Right atrium auricular region (tissue), 2 donors: Measurements from ENCODE around the gene C1orf232. TPM values are rescaled to one million over a fixed set of nuclear protein-coding genes. Genes with fewer than 3 reads are reported as not detected.

Source experiments
- DNase-seq: peaks from one replicate; pipeline ENCODE4 v3.0.0-alpha.2; 2019; ENCODE audit warnings: low spot score
- H3K27ac ChIP-seq, 2 donors: fragments of 200-600 bp; sonication (generic); 1 replicate in 1 of 2; 2 replicates in 1 of 2; pipeline ENCODE4 v1.5.1; 2016 to 2019
- H3K27me3 ChIP-seq, 2 donors: fragments of 200-600 bp; sonication (generic); one replicate each; pipeline versions ENCODE4 v1.5.1 to v1.6.0; 2017 to 2019
- H3K36me3 ChIP-seq: fragments of 200-600 bp; sonication (generic); one replicate; pipeline ENCODE4 v1.5.1; 2016
- H3K4me1 ChIP-seq, 2 donors: fragments of 200-600 bp; sonication (generic); one replicate each; pipeline versions ENCODE4 v1.5.1 to v1.6.0; 2017 to 2019
- H3K4me3 ChIP-seq, 2 donors: fragments of 200-600 bp; sonication (generic); 1 replicate in 1 of 2; 2 replicates in 1 of 2; pipeline ENCODE4 v1.5.1; 2017 to 2019; ENCODE audit warnings: mild to moderate bottlenecking in 1 of 2, moderate library complexity in 1 of 2
- H3K9me3 ChIP-seq, 2 donors: fragments of 200-600 bp; sonication (generic); one replicate each; pipeline ENCODE4 v1.5.1; 2019
- CTCF ChIP-seq, 2 donors: fragments of 200-600 bp; sonication (generic); IDR thresholded peaks; one replicate each; pipeline ENCODE4 v1.5.1; 2019; ENCODE audit warnings: antibody characterized with exemption in 2 of 2
- total RNA-seq, 2 donors: library from RNA; depleted of rRNA; stranded (reverse); fragments of >200 nt; gene quantifications; one replicate each; pipeline ENCODE4 v1.1.0, GENCODE V29; 2016

The C1orf232 gene
- total RNA-seq = not detected

- Histone ChIP-seq H3K9me3 (no peaks in the 10 kb centered on the region), H3K4me3 (peak within 1 kb of the TSS; percentile 67 to 76), H3K27me3 (no peaks in the 10 kb centered on the region), H3K4me1 (peaks cover 0 to 31% of the 10 kb centered on the region in 2 donors), H3K36me3 (no peaks in the 10 kb centered on the region), H3K27ac (peak within 1 kb of the TSS; percentile 74 to 79)
- DNase-seq = no peak
- TF ChIP-seq CTCF (IDR thresholded peaks at IDR 0.05) = no peak
Observed at GRCh38 chr1:26168410-26169197, at the start of gene C1orf232. C1orf232 (minus strand) TSS chr1:26168963; CDS start chr1:26168499, 464 bp downstream.

- Histone ChIP-seq H3K36me3 (no peaks in the 10 kb centered on the region), H3K4me1 (no peaks in the 10 kb centered on the region), H3K27me3 (no peaks in the 10 kb centered on the region), H3K4me3 (no peak overlapping the region), H3K9me3 (no peaks in the 10 kb centered on the region), H3K27ac (no peak overlapping the region)
- no peak for TF ChIP-seq CTCF (IDR thresholded peaks at IDR 0.05)
- no peak for DNase-seq
Observed at GRCh38 chr1:26215246-26215645, 46.5 kb upstream of the C1orf232 start.

- Histone ChIP-seq H3K9me3 (no peaks in the 10 kb centered on the region), H3K36me3 (no peaks in the 10 kb centered on the region), H3K27ac (no peak overlapping the region), H3K4me3 (no peak overlapping the region), H3K4me1 (no peaks in the 10 kb centered on the region), H3K27me3 (no peaks in the 10 kb centered on the region)
- TF ChIP-seq CTCF (IDR thresholded peaks at IDR 0.05) = no peak
- DNase-seq = no peak
Observed at GRCh38 chr1:26213335-26213905, 44.7 kb upstream of the C1orf232 start.

GRCh38 chr1:26212726-26213125, 44.0 kb upstream of the C1orf232 start:
- DNase-seq = no peak
- Histone ChIP-seq H3K36me3 (no peaks in the 10 kb centered on the region), H3K9me3 (no peaks in the 10 kb centered on the region), H3K4me1 (no peaks in the 10 kb centered on the region), H3K27me3 (no peaks in the 10 kb centered on the region), H3K4me3 (no peak overlapping the region), H3K27ac (no peak overlapping the region)
- no peak for TF ChIP-seq CTCF (IDR thresholded peaks at IDR 0.05)

- H3K27me3 ChIP-seq = no peaks in the 10 kb centered on the region
- TF ChIP-seq CTCF (IDR thresholded peaks at IDR 0.05) = no peak
- no peaks in the 10 kb centered on the region for H3K36me3 ChIP-seq
- H3K4me1 ChIP-seq = no peaks in the 10 kb centered on the region
- no peak for DNase-seq
- H3K9me3 ChIP-seq = no peaks in the 10 kb centered on the region
- H3K27ac ChIP-seq = no peak overlapping the region
- H3K4me3 ChIP-seq = no peak overlapping the region
Observed at GRCh38 chr1:26210147-26210870, 41.5 kb upstream of the C1orf232 start.
